ENCODE results near the gene METRNL. TPM values are rescaled to one million over a fixed set of nuclear protein-coding genes. Genes with fewer than 3 reads are reported as not detected.

Gene METRNL
- total RNA-seq, 2 experiments from 2014 or later, result 23.3 to 24.1 TPM

DNA sequence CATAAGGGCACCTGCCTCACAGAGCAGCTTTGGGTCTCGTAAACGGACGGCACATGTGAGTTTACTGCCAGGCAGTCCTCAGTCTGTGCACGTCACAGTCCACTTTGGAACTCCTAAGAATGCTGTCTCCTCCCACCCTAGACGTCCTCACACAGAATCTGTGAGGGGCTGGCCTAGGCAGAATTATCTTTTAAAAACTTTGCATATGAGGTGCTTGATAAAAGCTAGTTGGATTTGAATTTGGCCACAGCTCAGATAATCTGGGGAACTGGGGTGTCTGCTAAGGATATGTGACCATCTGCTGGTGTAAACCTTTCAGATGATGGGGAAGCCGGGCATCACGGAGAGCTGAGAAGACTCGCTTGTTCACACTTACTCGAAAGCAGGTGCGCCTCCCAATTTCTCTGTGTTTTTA, 64.4 kb downstream of the METRNL start:
- Mint-ChIP-seq H3K4me3 (no peak overlapping the region), H3K36me3 (ENCODE audit: low read depth) (no peaks in the 10 kb centered on the region), H3K4me1 (ENCODE audit: low read depth) (peaks cover 6% of the 10 kb centered on the region), H3K27ac (no peak overlapping the region), H3K9me3 (peaks cover 2% of the 10 kb centered on the region), H3K27me3 (peaks cover 6% of the 10 kb centered on the region)
- intact Hi-C loops (cut with micrococcal nuclease), result no loop called here
- no peak for DNase-seq
- ChIA-PET POLR2A (no interaction called here), CTCF (no interaction called here)
- TF ChIP-seq, protein P1, sequence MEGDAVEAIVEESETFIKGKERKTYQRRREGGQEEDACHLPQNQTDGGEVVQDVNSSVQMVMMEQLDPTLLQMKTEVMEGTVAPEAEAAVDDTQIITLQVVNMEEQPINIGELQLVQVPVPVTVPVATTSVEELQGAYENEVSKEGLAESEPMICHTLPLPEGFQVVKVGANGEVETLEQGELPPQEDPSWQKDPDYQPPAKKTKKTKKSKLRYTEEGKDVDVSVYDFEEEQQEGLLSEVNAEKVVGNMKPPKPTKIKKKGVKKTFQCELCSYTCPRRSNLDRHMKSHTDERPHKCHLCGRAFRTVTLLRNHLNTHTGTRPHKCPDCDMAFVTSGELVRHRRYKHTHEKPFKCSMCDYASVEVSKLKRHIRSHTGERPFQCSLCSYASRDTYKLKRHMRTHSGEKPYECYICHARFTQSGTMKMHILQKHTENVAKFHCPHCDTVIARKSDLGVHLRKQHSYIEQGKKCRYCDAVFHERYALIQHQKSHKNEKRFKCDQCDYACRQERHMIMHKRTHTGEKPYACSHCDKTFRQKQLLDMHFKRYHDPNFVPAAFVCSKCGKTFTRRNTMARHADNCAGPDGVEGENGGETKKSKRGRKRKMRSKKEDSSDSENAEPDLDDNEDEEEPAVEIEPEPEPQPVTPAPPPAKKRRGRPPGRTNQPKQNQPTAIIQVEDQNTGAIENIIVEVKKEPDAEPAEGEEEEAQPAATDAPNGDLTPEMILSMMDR (IDR thresholded peaks at IDR 0.05), result no peak
- ATAC-seq, result no peak

Other genes starting within 250 kb of the METRNL start
- gene ZNF750, start 239.6 kb upstream of the METRNL start, total RNA-seq, result not detected

Measured in activated CD8-positive, alpha-beta T cell treated with anti-CD3 and anti-CD28 coated beads for 36 hours (primary cell).